IMR-90 (cell line): Measurements from ENCODE around the gene CDH1. TPM values are rescaled to one million over a fixed set of nuclear protein-coding genes. Genes with fewer than 3 reads are reported as not detected.

ENCODE experiments used
- ATAC-seq: fragments of 200-7000 bp; cut with Tn5 transposase; 2 replicates; pipeline ENCODE4 v1.9.1; 2020; ENCODE audit warnings: low read depth, mild to moderate bottlenecking, moderate library complexity
- BruUV-seq: library from RNA; stranded (reverse); fragments of 400-500 nt; replicated peaks from 2 replicates; lab custom pipeline; 2021; lab: Mats Ljungman, UMichigan
- CTCF ChIA-PET: fragments of 300-600 bp; formaldehyde crosslinking; extraction: SDS; loops from one replicate; lab custom pipeline; 2021; ENCODE audit warnings: antibody characterized with exemption; lab: Yijun Ruan, JAX
- POLR2A ChIA-PET: fragments of 300-600 bp; sonication (Branson Sonifier 250); formaldehyde crosslinking; loops from one replicate; lab custom pipeline; 2022; ENCODE audit warnings: antibody characterized with exemption; ENCODE audit not compliant: unreplicated experiment; lab: Charles Lee
- DNase-seq: peaks from one replicate; pipeline ENCODE4 v3.0.0; 2013
- H2AFZ ChIP-seq: replicated peaks from 2 replicates; pipeline ENCODE3; 2013; ENCODE audit warnings: low read length, mild to moderate bottlenecking; ENCODE audit not compliant: poor library complexity
- H2AK5ac ChIP-seq: 2 replicates; pipeline ENCODE4 v1.6.1; 2013; ENCODE audit warnings: low read depth, low read length, inconsistent platforms
- H2AK9ac ChIP-seq: replicated peaks from 2 replicates; pipeline ENCODE3; 2013; ENCODE audit warnings: mild to moderate bottlenecking, low read depth, low read length, moderate library complexity; ENCODE audit not compliant: poor library complexity
- H2BK120ac ChIP-seq: 2 replicates; pipeline ENCODE4 v1.6.1; 2013; ENCODE audit warnings: low read depth, low read length, inconsistent platforms
- H2BK15ac ChIP-seq: 3 replicates; pipeline ENCODE4 v1.6.1; 2013; ENCODE audit warnings: low read depth, low read length, inconsistent platforms
- H2BK20ac ChIP-seq: 2 replicates; pipeline ENCODE4 v1.6.1; 2013; ENCODE audit warnings: low read depth, mild to moderate bottlenecking, inconsistent platforms, low read length, moderate library complexity
- H2BK5ac ChIP-seq: 2 replicates; pipeline ENCODE4 v1.6.1; 2013; ENCODE audit warnings: mild to moderate bottlenecking, low read depth, low read length, inconsistent platforms; ENCODE audit not compliant: poor library complexity, severe bottlenecking
- H3K14ac ChIP-seq: replicated peaks from 2 replicates; pipeline ENCODE4 v1.6.1; 2013; ENCODE audit warnings: low read depth, low read length, inconsistent platforms
- H3K18ac ChIP-seq: 2 replicates; pipeline ENCODE4 v1.6.1; 2013; ENCODE audit warnings: low read depth, low read length, control low read depth
- H3K23ac ChIP-seq: 2 replicates; pipeline ENCODE4 v1.6.1; 2013; ENCODE audit warnings: low read depth, low read length, inconsistent platforms
- H3K27ac ChIP-seq: 2 replicates; pipeline ENCODE4 v1.5.1; 2013; ENCODE audit warnings: mild to moderate bottlenecking, control low read depth, low read length; ENCODE audit not compliant: insufficient read depth
- H3K27me3 ChIP-seq: 2 replicates; pipeline ENCODE4 v1.6.1; 2013; ENCODE audit warnings: low read length; ENCODE audit not compliant: control insufficient read depth, insufficient read depth
- H3K36me3 ChIP-seq: 2 replicates; pipeline ENCODE4 v1.6.1; 2013; ENCODE audit warnings: low read length, mixed read lengths; ENCODE audit not compliant: control insufficient read depth, insufficient read depth
- H3K4ac ChIP-seq: 2 replicates; pipeline ENCODE4 v1.6.1; 2013; ENCODE audit warnings: low read depth, low read length, inconsistent platforms
- H3K4me1 ChIP-seq: 2 replicates; pipeline ENCODE4 v1.6.1; 2013; ENCODE audit warnings: low read length, mixed read lengths; ENCODE audit not compliant: control insufficient read depth, insufficient read depth
- H3K4me2 ChIP-seq: 2 replicates; pipeline ENCODE4 v1.6.1; 2013; ENCODE audit warnings: low read depth, mild to moderate bottlenecking, control low read depth, low read length, moderate library complexity
- H3K4me3 ChIP-seq: 2 replicates; pipeline ENCODE4 v1.5.1; 2013; ENCODE audit warnings: low read depth, mild to moderate bottlenecking, control low read depth, low read length, moderate library complexity; ENCODE audit not compliant: insufficient read depth
- H3K56ac ChIP-seq: 2 replicates; pipeline ENCODE4 v1.6.1; 2013; ENCODE audit warnings: low read length, inconsistent platforms; ENCODE audit not compliant: insufficient read depth; ENCODE audit errors: extremely low read depth
- H3K79me1 ChIP-seq, 2 experiments: 2 replicates each; pipeline ENCODE4 v1.6.1; 2013; ENCODE audit warnings: low read length in 2 of 2, inconsistent platforms in 1 of 2, low read depth in 1 of 2
- H3K9ac ChIP-seq: 2 replicates; pipeline ENCODE4 v1.6.1; 2013; ENCODE audit warnings: low read depth, low read length, control low read depth
- H3K9me1 ChIP-seq: 2 replicates; pipeline ENCODE4 v1.6.1; 2013; ENCODE audit warnings: low read length, inconsistent platforms; ENCODE audit not compliant: insufficient read depth
- H3K9me3 ChIP-seq: 2 replicates; pipeline ENCODE4 v1.6.1; 2013; ENCODE audit warnings: low read length; ENCODE audit not compliant: control insufficient read depth, insufficient read depth
- H4K20me1 ChIP-seq: 2 replicates; pipeline ENCODE4 v1.6.1; 2013; ENCODE audit warnings: low read length, inconsistent platforms; ENCODE audit not compliant: insufficient read depth
- H4K5ac ChIP-seq: 2 replicates; pipeline ENCODE4 v1.6.1; 2013; ENCODE audit warnings: mild to moderate bottlenecking, low read depth, low read length, control low read depth
- H4K8ac ChIP-seq, 2 experiments: 2 replicates each; pipeline ENCODE4 v1.6.1; 2013; ENCODE audit warnings: low read depth in 2 of 2, low read length in 2 of 2, control low read depth in 1 of 2, inconsistent platforms in 1 of 2
- H4K91ac ChIP-seq: 2 replicates; pipeline ENCODE4 v1.6.1; 2013; ENCODE audit warnings: low read depth, low read length, inconsistent platforms; ENCODE audit not compliant: insufficient read depth
- BHLHE40 ChIP-seq: fragments of 150-350 bp; IDR thresholded peaks from 2 replicates; pipeline ENCODE4 v1.6.1; 2016; ENCODE audit warnings: mild to moderate bottlenecking, low read depth, low read length
- CEBPB ChIP-seq: IDR thresholded peaks from 2 replicates; pipeline ENCODE4 v1.6.1; 2012; ENCODE audit warnings: low read depth, low read length, improper control_type of control experiment
- CHD1 ChIP-seq: IDR thresholded peaks from 2 replicates; pipeline ENCODE4 v1.6.1; 2012; ENCODE audit warnings: low read depth, low read length, improper control_type of control experiment
- FOS ChIP-seq: fragments of 150-350 bp; IDR thresholded peaks from 2 replicates; pipeline ENCODE4 v1.6.1; 2016; ENCODE audit warnings: low read depth, low read length
- MAFK ChIP-seq: IDR thresholded peaks from 2 replicates; pipeline ENCODE4 v1.6.1; 2012; ENCODE audit warnings: low read depth, low read length, improper control_type of control experiment
- MAZ ChIP-seq: IDR thresholded peaks from 2 replicates; pipeline ENCODE4 v1.6.1; 2012; ENCODE audit warnings: low read depth, mild to moderate bottlenecking, low read length, improper control_type of control experiment, moderate library complexity, borderline replicate concordance
- MXI1 ChIP-seq: IDR thresholded peaks from 2 replicates; pipeline ENCODE4 v1.6.1; 2012; ENCODE audit warnings: low read depth, mild to moderate bottlenecking, low read length, moderate library complexity, borderline replicate concordance
- NFE2L2 ChIP-seq: fragments of 150-350 bp; IDR thresholded peaks from 2 replicates; pipeline ENCODE4 v1.6.1; 2016; ENCODE audit warnings: low read depth, mild to moderate bottlenecking, low read length
- POLR2A ChIP-seq: IDR thresholded peaks from 2 replicates; pipeline ENCODE4 v1.6.1; 2012; ENCODE audit warnings: mild to moderate bottlenecking, low read depth, low read length
- RAD21 ChIP-seq: IDR thresholded peaks from 2 replicates; pipeline ENCODE4 v1.6.1; 2012; ENCODE audit warnings: low read length, improper control_type of control experiment
- RCOR1 ChIP-seq: IDR thresholded peaks from 2 replicates; pipeline ENCODE4 v1.6.1; 2012; ENCODE audit warnings: mild to moderate bottlenecking, low read length, improper control_type of control experiment; ENCODE audit not compliant: insufficient replicate concordance
- RFX5 ChIP-seq: IDR thresholded peaks from 2 replicates; pipeline ENCODE4 v1.8.0; 2012; ENCODE audit warnings: low read depth, mild to moderate bottlenecking, low read length, moderate library complexity
- SMC3 ChIP-seq: fragments of 150-350 bp; IDR thresholded peaks from 2 replicates; pipeline ENCODE4 v1.6.1; 2016; ENCODE audit warnings: low read depth, mild to moderate bottlenecking, antibody characterized with exemption, low read length, moderate library complexity
- WGBS, 2 experiments: methylation state at CpG; one replicate each; pipeline versions ENCODE4 v1.1.5 to v1.1.7; 2013; ENCODE audit warnings: missing lambda C conversion rate in 2 of 2; ENCODE audit not compliant: insufficient read length in 1 of 2; ENCODE audit errors: extremely low coverage in 2 of 2; 5-methylcytosine and 5-hydroxymethylcytosine counted together
- dilution Hi-C: fragments of 300-500 bp; cut with HindIII; formaldehyde crosslinking; loops from one replicate; pipeline ENCODE4 v1.14.3; 2018; ENCODE audit warnings: low sequenced_read_pairs; ENCODE audit not compliant: unreplicated experiment
- in situ Hi-C: fragments of 300-500 bp; cut with MboI; formaldehyde crosslinking; loops from 3 replicates; pipeline ENCODE4 v1.14.3; 2019; ENCODE audit warnings: low sequenced_read_pairs, inconsistent platforms, mixed read lengths
- intact Hi-C: fragments of 100-400 bp; cut with micrococcal nuclease; formaldehyde crosslinking; loops from 2 replicates; pipeline ENCODE4 v1.10.0; 2022
- polyA plus RNA-seq, 3 experiments: library from polyadenylated mRNA; depleted of rRNA; stranded (reverse); fragments of >200 nt; gene quantifications; 2 replicates each; pipeline ENCODE4 v1.2.3, GENCODE V29; 2012; ENCODE audit warnings: low replicate concordance in 1 of 3
- total RNA-seq: library from RNA; depleted of rRNA; stranded (reverse); fragments of >200 nt; gene quantifications from 2 replicates; pipeline ENCODE4 v1.2.3, GENCODE V29; 2012
- TF ChIP-seq, protein P1 (sequence below): fragments of 150-350 bp; IDR thresholded peaks from 2 replicates; pipeline ENCODE4 v1.6.1; 2017; ENCODE audit warnings: mild to moderate bottlenecking, antibody characterized with exemption, low read length, low read depth
- TF ChIP-seq, protein P2 (sequence below): conservative IDR thresholded peaks from 2 replicates; pipeline ENCODE4 v1.5.1; 2012; ENCODE audit warnings: mild to moderate bottlenecking, low read depth, low read length, improper control_type of control experiment
- TF ChIP-seq, protein P3 (sequence below): fragments of 150-350 bp; IDR thresholded peaks from 2 replicates; pipeline ENCODE4 v1.6.1; 2016; ENCODE audit warnings: low read depth, mild to moderate bottlenecking, low read length, moderate library complexity, borderline replicate concordance

Gene CDH1
- total and polyA plus RNA-seq, 2 of the 4 experiments (the other 2 are of a cell fraction), result under 0.01 TPM; not detected in 1

DNA sequence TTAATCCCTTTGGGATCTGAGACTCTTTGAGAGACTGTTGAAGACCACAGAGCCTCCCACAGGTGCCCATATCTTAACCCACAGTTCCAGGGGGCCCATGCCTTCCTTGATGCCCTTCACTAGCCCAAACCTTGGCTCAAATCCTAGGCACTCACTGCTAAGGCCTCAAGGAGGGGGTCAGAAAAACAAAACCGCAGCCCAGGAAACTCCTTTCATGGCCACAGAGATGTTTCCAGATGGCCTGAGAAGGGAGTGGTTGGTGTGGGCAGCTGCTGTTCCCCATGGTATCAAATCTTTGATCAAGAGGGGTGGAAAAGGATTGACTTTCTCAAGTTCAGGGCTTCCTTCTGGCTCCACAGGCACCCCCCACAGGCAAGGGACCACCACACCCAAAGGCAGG is 44.7 kb downstream of the CDH1 start:
- CTCF ChIA-PET, result no interaction called here
- in situ Hi-C loops, result no loop called here
- no TSS peak for BruUV-seq

More for the DNA sequence above, 44.7 kb downstream of the CDH1 start:
- no peak overlapping the region for H4K91ac ChIP-seq
- no peak overlapping the region for H2AFZ ChIP-seq
- no peak overlapping the region for H3K4me3 ChIP-seq
- dilution Hi-C loops, result no loop called here
- no peak overlapping the region for H3K4me2 ChIP-seq
- no peaks in the 10 kb centered on the region for H3K4me1 ChIP-seq
- no CpG with 5 or more reads among the region's 1 CpG for WGBS, 2 experiments
- no peak overlapping the region for H3K23ac ChIP-seq
- no peak overlapping the region for H3K18ac ChIP-seq
- H3K79me1 ChIP-seq, result no peaks in the 10 kb centered on the region
- no peaks in the 10 kb centered on the region for H3K9me1 ChIP-seq
- H3K27ac ChIP-seq, result no peak overlapping the region
- POLR2A ChIA-PET, result no interaction called here
- no peak overlapping the region for H3K14ac ChIP-seq
- H3K9me3 ChIP-seq, result no peaks in the 10 kb centered on the region
- H2AK9ac ChIP-seq, result no peak overlapping the region
- H4K5ac ChIP-seq, result no peak overlapping the region
- DNase-seq, result no peak
- no peak overlapping the region for H3K4ac ChIP-seq
- H4K8ac ChIP-seq, result no peak overlapping the region
- no peak overlapping the region for H2BK120ac ChIP-seq
- intact Hi-C loops, result no loop called here
- TF ChIP-seq CHD1 (no peak), BHLHE40 (no peak), SMC3 (no peak), MAFK (no peak), FOS (no peak), MAZ (no peak), RCOR1 (no peak), MXI1 (no peak), CEBPB (no peak), RFX5 (no peak), RAD21 (no peak), NFE2L2 (no peak), POLR2A (no peak)
- TF ChIP-seq, protein P1, sequence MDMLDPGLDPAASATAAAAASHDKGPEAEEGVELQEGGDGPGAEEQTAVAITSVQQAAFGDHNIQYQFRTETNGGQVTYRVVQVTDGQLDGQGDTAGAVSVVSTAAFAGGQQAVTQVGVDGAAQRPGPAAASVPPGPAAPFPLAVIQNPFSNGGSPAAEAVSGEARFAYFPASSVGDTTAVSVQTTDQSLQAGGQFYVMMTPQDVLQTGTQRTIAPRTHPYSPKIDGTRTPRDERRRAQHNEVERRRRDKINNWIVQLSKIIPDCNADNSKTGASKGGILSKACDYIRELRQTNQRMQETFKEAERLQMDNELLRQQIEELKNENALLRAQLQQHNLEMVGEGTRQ, result no peak
- TF ChIP-seq, protein P2, sequence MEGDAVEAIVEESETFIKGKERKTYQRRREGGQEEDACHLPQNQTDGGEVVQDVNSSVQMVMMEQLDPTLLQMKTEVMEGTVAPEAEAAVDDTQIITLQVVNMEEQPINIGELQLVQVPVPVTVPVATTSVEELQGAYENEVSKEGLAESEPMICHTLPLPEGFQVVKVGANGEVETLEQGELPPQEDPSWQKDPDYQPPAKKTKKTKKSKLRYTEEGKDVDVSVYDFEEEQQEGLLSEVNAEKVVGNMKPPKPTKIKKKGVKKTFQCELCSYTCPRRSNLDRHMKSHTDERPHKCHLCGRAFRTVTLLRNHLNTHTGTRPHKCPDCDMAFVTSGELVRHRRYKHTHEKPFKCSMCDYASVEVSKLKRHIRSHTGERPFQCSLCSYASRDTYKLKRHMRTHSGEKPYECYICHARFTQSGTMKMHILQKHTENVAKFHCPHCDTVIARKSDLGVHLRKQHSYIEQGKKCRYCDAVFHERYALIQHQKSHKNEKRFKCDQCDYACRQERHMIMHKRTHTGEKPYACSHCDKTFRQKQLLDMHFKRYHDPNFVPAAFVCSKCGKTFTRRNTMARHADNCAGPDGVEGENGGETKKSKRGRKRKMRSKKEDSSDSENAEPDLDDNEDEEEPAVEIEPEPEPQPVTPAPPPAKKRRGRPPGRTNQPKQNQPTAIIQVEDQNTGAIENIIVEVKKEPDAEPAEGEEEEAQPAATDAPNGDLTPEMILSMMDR, result no peak
- TF ChIP-seq, protein P3, sequence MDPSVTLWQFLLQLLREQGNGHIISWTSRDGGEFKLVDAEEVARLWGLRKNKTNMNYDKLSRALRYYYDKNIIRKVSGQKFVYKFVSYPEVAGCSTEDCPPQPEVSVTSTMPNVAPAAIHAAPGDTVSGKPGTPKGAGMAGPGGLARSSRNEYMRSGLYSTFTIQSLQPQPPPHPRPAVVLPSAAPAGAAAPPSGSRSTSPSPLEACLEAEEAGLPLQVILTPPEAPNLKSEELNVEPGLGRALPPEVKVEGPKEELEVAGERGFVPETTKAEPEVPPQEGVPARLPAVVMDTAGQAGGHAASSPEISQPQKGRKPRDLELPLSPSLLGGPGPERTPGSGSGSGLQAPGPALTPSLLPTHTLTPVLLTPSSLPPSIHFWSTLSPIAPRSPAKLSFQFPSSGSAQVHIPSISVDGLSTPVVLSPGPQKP, result no peak
- peaks cover 40% of the 10 kb centered on the region for H3K27me3 ChIP-seq
- H3K36me3 ChIP-seq, result no peaks in the 10 kb centered on the region
- H3K56ac ChIP-seq, result no peak overlapping the region
- ATAC-seq, result no peak
- no peak overlapping the region for H2BK15ac ChIP-seq
- no peak overlapping the region for H3K9ac ChIP-seq
- H4K20me1 ChIP-seq, result no peaks in the 10 kb centered on the region
- no peak overlapping the region for H2BK20ac ChIP-seq
- H2AK5ac ChIP-seq, result no peak overlapping the region
- H2BK5ac ChIP-seq, result no peak overlapping the region
